Upper lobe of left lung (tissue), 6 donors: ENCODE data around the gene CRYBG1. TPM values are rescaled to one million over a fixed set of nuclear protein-coding genes. Genes with fewer than 3 reads are reported as not detected.
"Not testable (repeated sequence)": the region's sequence is repeated elsewhere in the genome, so short reads cannot be mapped to it uniquely, and the experiment has no call there.

Source experiments
- ATAC-seq, 2 donors: fragments of 200-7000 bp; cut with Tn5 transposase; one replicate each; pipeline ENCODE4 v1.9.1; 2022; ENCODE audit warnings: mild to moderate bottlenecking in 2 of 2, moderate library complexity in 2 of 2; ENCODE audit not compliant: low FRiP score in 2 of 2
- DNase-seq, 2 donors: peaks; one replicate each; pipeline ENCODE4 v3.0.0-alpha.2; 2019 to 2020
- H3K27ac ChIP-seq, 4 donors: fragments of 200-600 bp; sonication (generic); one replicate each; pipeline ENCODE4 v1.5.1; 2016 to 2019
- H3K27me3 ChIP-seq, 4 donors: fragments of 200-600 bp; sonication (generic); one replicate each; pipeline ENCODE4 v1.5.1; 2017 to 2019
- H3K36me3 ChIP-seq, 4 donors: fragments of 200-600 bp; sonication (generic); one replicate each; pipeline ENCODE4 v1.5.1; 2016 to 2019
- H3K4me1 ChIP-seq, 4 donors: fragments of 200-600 bp; sonication (generic); one replicate each; pipeline ENCODE4 v1.5.1; 2018 to 2019
- H3K4me3 ChIP-seq, 4 donors: fragments of 200-600 bp; sonication (generic); one replicate each; pipeline ENCODE4 v1.5.1; 2017 to 2019; ENCODE audit warnings: mild to moderate bottlenecking in 2 of 4, moderate library complexity in 1 of 4
- H3K9me3 ChIP-seq, 4 donors: fragments of 200-600 bp; sonication (generic); one replicate each; pipeline ENCODE4 v1.5.1; 2018 to 2019
- CTCF ChIP-seq, 6 experiments: fragments of 450-650 bp in 4 of 6; fragments of 200-600 bp in 2 of 6; sonication (generic) in 2 of 6; IDR thresholded peaks; one replicate each; pipeline ENCODE4 v1.5.1; 2016 to 2019; ENCODE audit warnings: antibody characterized with exemption in 6 of 6
- EP300 ChIP-seq, 4 donors: sonication (generic); formaldehyde crosslinking; IDR thresholded peaks; one replicate each; pipeline ENCODE4 v1.5.1; 2017; ENCODE audit warnings: antibody characterized with exemption in 4 of 4, control low read depth in 2 of 4
- POLR2A ChIP-seq, 4 donors: fragments of 450-650 bp; IDR thresholded peaks; one replicate each; pipeline ENCODE4 v1.5.1; 2016 to 2017; ENCODE audit warnings: antibody characterized with exemption in 4 of 4, mild to moderate bottlenecking in 2 of 4
- POLR2AphosphoS5 ChIP-seq, 2 donors: sonication (generic); formaldehyde crosslinking; IDR thresholded peaks; one replicate each; pipeline ENCODE4 v1.5.1; 2017; ENCODE audit warnings: antibody characterized with exemption in 2 of 2
- WGBS, 2 donors: methylation state at CpG; one replicate each; pipeline ENCODE4 v1.1.5; 2017 to 2018; 5-methylcytosine and 5-hydroxymethylcytosine counted together
- total RNA-seq, 6 donors: library from RNA; depleted of rRNA in 4 of 6; stranded (reverse); fragments of >200 nt in 4 of 6; gene quantifications; one replicate each; pipeline versions ENCODE4 v1.1.0 to v1.2.1, GENCODE V29; 2016 to 2021
- donor health status: DM: no; HTN: no; CAD: no; lungs with moderate emphysema.
- donor health status: DM: no; HTN: yes; CAD: no; lungs with severe emphysema.

CRYBG1 gene
- total RNA-seq, 6 donors from 2014 or later, result 17.8 to 35.1 (median 25.5) TPM

- no peak overlapping the region for H3K4me3 ChIP-seq
- ATAC-seq, result no peak
- TF ChIP-seq CTCF (IDR thresholded peaks at IDR 0.05) (no peak), POLR2A (IDR thresholded peaks at IDR 0.05) (no peak), EP300 (IDR thresholded peaks at IDR 0.05) (no peak), POLR2AphosphoS5 (IDR thresholded peaks at IDR 0.05) (no peak)
- H3K9me3 ChIP-seq, result no peaks in the 10 kb centered on the region
- no peaks in the 10 kb centered on the region for H3K4me1 ChIP-seq
- DNase-seq, result no peak
- no peaks in the 10 kb centered on the region for H3K27me3 ChIP-seq
- H3K27ac ChIP-seq, result no peak overlapping the region
- no peaks in the 10 kb centered on the region for H3K36me3 ChIP-seq
- WGBS, 2 donors, result 65 to 66% methylated on average over 3 of the region's 3 CpGs
Observed at GRCh38 chr6:106398621-106399020, 38.1 kb downstream of the CRYBG1 start.

- not testable (repeated sequence) for DNase-seq, H3K4me3 ChIP-seq, H3K36me3 ChIP-seq, ATAC-seq, H3K27ac ChIP-seq, H3K27me3 ChIP-seq, H3K9me3 ChIP-seq, H3K4me1 ChIP-seq
- 85% methylated on average over 5 of the region's 5 CpGs; no CpG with 5 or more reads in 1 of the 2 donors for WGBS, 2 donors
Observed at GRCh38 chr6:106405044-106405443, 44.5 kb downstream of the CRYBG1 start.

GRCh38 chr6:106411056-106411455 lies 50.5 kb downstream of the CRYBG1 start:
- H3K36me3 ChIP-seq, result no peaks in the 10 kb centered on the region
- H3K27ac ChIP-seq, result no peak overlapping the region
- no peak overlapping the region for H3K4me3 ChIP-seq
- DNase-seq (no peak), ATAC-seq (no peak)
- H3K4me1 ChIP-seq, result no peaks in the 10 kb centered on the region
- 72 to 77% methylated on average over 3 of the region's 3 CpGs for WGBS, 2 donors
- no peaks in the 10 kb centered on the region for H3K27me3 ChIP-seq
- no peaks in the 10 kb centered on the region for H3K9me3 ChIP-seq
- TF ChIP-seq POLR2AphosphoS5 (IDR thresholded peaks at IDR 0.05), result no peak
- no peak for TF ChIP-seq CTCF (IDR thresholded peaks at IDR 0.05)
- TF ChIP-seq POLR2A (IDR thresholded peaks at IDR 0.05), result no peak
- TF ChIP-seq EP300 (IDR thresholded peaks at IDR 0.05), result no peak

- DNase-seq (no peak), ATAC-seq (no peak)
- Histone ChIP-seq H3K9me3 (no peaks in the 10 kb centered on the region), H3K4me1 (no peaks in the 10 kb centered on the region), H3K27ac (no peak overlapping the region), H3K27me3 (no peaks in the 10 kb centered on the region), H3K36me3 (no peaks in the 10 kb centered on the region), H3K4me3 (no peak overlapping the region)
- WGBS, 2 donors, result 78 to 80% methylated on average over 6 of the region's 6 CpGs
- TF ChIP-seq POLR2A (IDR thresholded peaks at IDR 0.05), result no peak
- TF ChIP-seq CTCF (IDR thresholded peaks at IDR 0.05), result no peak
- TF ChIP-seq POLR2AphosphoS5 (IDR thresholded peaks at IDR 0.05), result no peak
- no peak for TF ChIP-seq EP300 (IDR thresholded peaks at IDR 0.05)
Observed at GRCh38 chr6:106411643-106412200, 51.2 kb downstream of the CRYBG1 start.

- no peak for TF ChIP-seq CTCF (IDR thresholded peaks at IDR 0.05)
- no peak for TF ChIP-seq EP300 (IDR thresholded peaks at IDR 0.05)
- TF ChIP-seq POLR2A (IDR thresholded peaks at IDR 0.05), result no peak
- TF ChIP-seq POLR2AphosphoS5 (IDR thresholded peaks at IDR 0.05), result no peak
- no peak for DNase-seq
- no peak overlapping the region for H3K4me3 ChIP-seq
- no peaks in the 10 kb centered on the region for H3K27me3 ChIP-seq
- ATAC-seq, result no peak
- H3K27ac ChIP-seq, result no peak overlapping the region
- no peaks in the 10 kb centered on the region for H3K9me3 ChIP-seq
- no peaks in the 10 kb centered on the region for H3K36me3 ChIP-seq
- H3K4me1 ChIP-seq, result no peaks in the 10 kb centered on the region
Observed at GRCh38 chr6:106413016-106413415, 52.5 kb downstream of the CRYBG1 start.
